CD4-positive, alpha-beta T cell treated with Interferon gamma for 1 hour (primary cell): ENCODE measurements around the gene PRDM13.
"Not testable (repeated sequence)": the region's sequence is repeated elsewhere in the genome, so short reads cannot be mapped to it uniquely, and the experiment has no call there.

Source experiments
- DNase-seq: peaks from one replicate; pipeline ENCODE4 v3.0.0-alpha.2; 2020

Gene PRDM13

GRCh38 chr6:99638358-99638757, 31.7 kb downstream of the PRDM13 start:
- DNase-seq, result not testable (repeated sequence)

- DNase-seq, result no peak
These were observed 34.6 kb downstream of the PRDM13 start for GRCh38 chr6:99641270-99641669.

DNA sequence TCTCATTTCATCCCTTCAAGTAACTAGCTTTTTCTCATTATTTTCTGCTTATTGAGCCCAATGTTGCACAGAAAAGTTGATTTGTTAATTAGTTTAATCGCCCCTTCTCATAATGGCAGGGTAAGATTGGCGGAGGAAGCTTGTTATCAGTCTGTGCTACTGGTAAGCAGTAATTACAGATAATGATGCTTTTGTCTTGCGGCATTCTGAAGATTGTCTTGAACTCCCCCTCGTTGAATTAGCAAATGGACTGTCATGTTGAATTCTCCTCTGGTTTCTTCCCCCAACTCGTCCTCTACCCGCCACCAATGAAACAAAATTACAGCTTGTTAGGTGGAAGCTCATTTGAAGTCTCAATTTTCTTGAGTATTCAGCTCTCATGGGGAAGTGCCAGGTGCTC, 39.4 kb downstream of the PRDM13 start:
- no peak for DNase-seq

GRCh38 chr6:99650091-99650571, 43.5 kb downstream of the PRDM13 start:
- not testable (repeated sequence) for DNase-seq

- no peak for DNase-seq
These were observed 53.6 kb downstream of the PRDM13 start for GRCh38 chr6:99660206-99660605.

DNA sequence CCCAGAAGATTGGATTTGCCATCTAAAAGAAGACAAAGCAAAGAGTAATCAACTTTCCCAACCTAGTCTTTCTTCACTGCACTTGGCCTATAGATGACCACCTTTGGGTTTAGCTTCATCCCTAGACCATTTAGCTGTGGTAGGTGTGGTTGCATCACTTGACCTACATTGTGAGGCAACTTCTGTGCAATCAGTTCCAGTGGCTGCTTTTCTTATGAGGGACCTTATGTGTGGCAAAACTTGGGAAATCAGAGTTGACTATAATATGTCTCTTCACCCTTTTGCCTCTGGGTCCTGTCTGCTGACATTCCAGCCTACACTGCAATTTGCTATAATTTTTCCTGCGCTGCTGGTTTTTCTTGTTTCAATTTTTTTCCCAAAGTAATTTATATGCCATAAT, 55.2 kb downstream of the PRDM13 start:
- DNase-seq, result no peak

GRCh38 chr6:99662616-99663015, 56.0 kb downstream of the PRDM13 start:
- DNase-seq, result no peak
